GM18861 (cell line): ENCODE measurements around the gene TRNAU1AP.

Experiments used
- ATAC-seq: cut with Tn5 transposase; IDR thresholded peaks from one replicate; pipeline ENCODE4 v1.9.1; 2021; ENCODE audit not compliant: unreplicated experiment

The TRNAU1AP gene

GRCh38 chr1:28604411-28604810 is 51.5 kb downstream of the TRNAU1AP start:
- no peak for ATAC-seq

- ATAC-seq, result no peak
Observed at GRCh38 chr1:28604962-28605361, 52.1 kb downstream of the TRNAU1AP start.

GRCh38 chr1:28606771-28607170 is 53.9 kb downstream of the TRNAU1AP start:
- ATAC-seq, result no peak

GRCh38 chr1:28613175-28613574 is 60.3 kb downstream of the TRNAU1AP start:
- ATAC-seq, result no peak
